ENCODE data around the gene ABCC6. TPM values are rescaled to one million over a fixed set of nuclear protein-coding genes. Genes with fewer than 3 reads are reported as not detected.
"Not testable (repeated sequence)": the region's sequence is repeated elsewhere in the genome, so short reads cannot be mapped to it uniquely, and the experiment has no call there.

ABCC6 gene
- total and polyA plus RNA-seq, 3 donors from 2014 or later, result 0.87 to 1.5 (median 1.0) TPM

GRCh38 chr16:16186820-16187219, 36.5 kb downstream of the ABCC6 start:
- TF ChIP-seq POLR2A (IDR thresholded peaks at IDR 0.05), result no peak
- no peak for TF ChIP-seq CTCF (IDR thresholded peaks at IDR 0.05)
- Histone ChIP-seq H3K36me3 (ENCODE audit: low read depth, missing control alignments) (no peaks in the 10 kb centered on the region), H3K27me3 (no peaks in the 10 kb centered on the region), H3K27ac (no peak overlapping the region), H3K4me3 (no peak overlapping the region), H3K9me3 (no peaks in the 10 kb centered on the region), H3K4me1 (no peaks in the 10 kb centered on the region)
- DNase-seq, result no peak
- intact Hi-C loops (cut with DNase I; ENCODE audit: low total_unique reads), result no loop called here
- WGBS, 2 donors, result 95% methylated on average over 7 to 11 of the region's 11 CpGs

- TF ChIP-seq POLR2A (IDR thresholded peaks at IDR 0.05), result no peak
- TF ChIP-seq CTCF (IDR thresholded peaks at IDR 0.05), result no peak
- no peak for DNase-seq
- WGBS, 2 donors, result 61 to 65% methylated on average over 2 to 4 of the region's 4 CpGs
Observed at GRCh38 chr16:16185095-16185494, 38.2 kb downstream of the ABCC6 start.

GRCh38 chr16:16184594-16184993, 38.7 kb downstream of the ABCC6 start:
- Histone ChIP-seq H3K27me3 (no peaks in the 10 kb centered on the region), H3K27ac (no peak overlapping the region), H3K36me3 (ENCODE audit: low read depth, missing control alignments) (no peaks in the 10 kb centered on the region), H3K4me3 (no peak overlapping the region), H3K4me1 (no peaks in the 10 kb centered on the region), H3K9me3 (no peaks in the 10 kb centered on the region)
- intact Hi-C loops (cut with DNase I; ENCODE audit: low total_unique reads), result no loop called here
- no peak for DNase-seq
- WGBS, 2 donors, result 74 to 93% methylated on average over 3 to 5 of the region's 5 CpGs
- TF ChIP-seq CTCF (IDR thresholded peaks at IDR 0.05), result no peak

More at GRCh38 chr16:16185095-16185494, 38.2 kb downstream of the ABCC6 start:
- no peaks in the 10 kb centered on the region for H3K9me3 ChIP-seq
- no peaks in the 10 kb centered on the region for H3K36me3 ChIP-seq (ENCODE audit: low read depth, missing control alignments)
- H3K27ac ChIP-seq, result no peak overlapping the region
- no peaks in the 10 kb centered on the region for H3K4me1 ChIP-seq
- no peaks in the 10 kb centered on the region for H3K27me3 ChIP-seq
- intact Hi-C loops (cut with DNase I; ENCODE audit: low total_unique reads), result no loop called here
- no peak overlapping the region for H3K4me3 ChIP-seq

- no peak for DNase-seq
- Histone ChIP-seq H3K36me3 (ENCODE audit: low read depth, missing control alignments) (no peaks in the 10 kb centered on the region), H3K4me3 (no peak overlapping the region), H3K27me3 (no peaks in the 10 kb centered on the region), H3K4me1 (no peaks in the 10 kb centered on the region), H3K9me3 (no peaks in the 10 kb centered on the region), H3K27ac (no peak overlapping the region)
- intact Hi-C loops (cut with DNase I; ENCODE audit: low total_unique reads), result no loop called here
- 88 to 94% methylated on average over 8 of the region's 8 CpGs for WGBS, 2 donors
- TF ChIP-seq POLR2A (IDR thresholded peaks at IDR 0.05) (no peak), CTCF (IDR thresholded peaks at IDR 0.05) (no peak)
Observed at GRCh38 chr16:16183562-16183961, 39.7 kb downstream of the ABCC6 start.

- intact Hi-C loops (cut with DNase I; ENCODE audit: low total_unique reads), result no loop called here
- WGBS, 2 donors, result 80 to 81% methylated on average over 1 to 8 of the region's 8 CpGs
- DNase-seq, result no peak
- no peaks in the 10 kb centered on the region for H3K4me1 ChIP-seq
- no peaks in the 10 kb centered on the region for H3K36me3 ChIP-seq (ENCODE audit: low read depth, missing control alignments)
- TF ChIP-seq CTCF (IDR thresholded peaks at IDR 0.05) (no peak), POLR2A (IDR thresholded peaks at IDR 0.05) (no peak)
- H3K9me3 ChIP-seq, result no peaks in the 10 kb centered on the region
- H3K4me3 ChIP-seq, result no peak overlapping the region
- H3K27ac ChIP-seq, result no peak overlapping the region
- no peaks in the 10 kb centered on the region for H3K27me3 ChIP-seq
Observed at GRCh38 chr16:16182918-16183317, 40.4 kb downstream of the ABCC6 start.

GRCh38 chr16:16181748-16182147, 41.5 kb downstream of the ABCC6 start:
- intact Hi-C loops (cut with DNase I; ENCODE audit: low total_unique reads); H3K4me3 ChIP-seq; H3K4me1 ChIP-seq; H3K27me3 ChIP-seq; H3K9me3 ChIP-seq; H3K27ac ChIP-seq; H3K36me3 ChIP-seq (ENCODE audit: low read depth, missing control alignments); DNase-seq: not testable (repeated sequence)
- WGBS, 2 donors, result 69 to 90% methylated on average over 3 of the region's 3 CpGs

Measured in testis (tissue), 3 donors.